NCI-H1417 treated with DMSO at 0.1 percent for 48 hours (cell line): ENCODE results near the gene SLC5A5.

Source experiments
- DNase-seq: peaks from one replicate; lab custom pipeline; 2025; lab: John Stamatoyannopoulos, UW

Gene SLC5A5

DNA sequence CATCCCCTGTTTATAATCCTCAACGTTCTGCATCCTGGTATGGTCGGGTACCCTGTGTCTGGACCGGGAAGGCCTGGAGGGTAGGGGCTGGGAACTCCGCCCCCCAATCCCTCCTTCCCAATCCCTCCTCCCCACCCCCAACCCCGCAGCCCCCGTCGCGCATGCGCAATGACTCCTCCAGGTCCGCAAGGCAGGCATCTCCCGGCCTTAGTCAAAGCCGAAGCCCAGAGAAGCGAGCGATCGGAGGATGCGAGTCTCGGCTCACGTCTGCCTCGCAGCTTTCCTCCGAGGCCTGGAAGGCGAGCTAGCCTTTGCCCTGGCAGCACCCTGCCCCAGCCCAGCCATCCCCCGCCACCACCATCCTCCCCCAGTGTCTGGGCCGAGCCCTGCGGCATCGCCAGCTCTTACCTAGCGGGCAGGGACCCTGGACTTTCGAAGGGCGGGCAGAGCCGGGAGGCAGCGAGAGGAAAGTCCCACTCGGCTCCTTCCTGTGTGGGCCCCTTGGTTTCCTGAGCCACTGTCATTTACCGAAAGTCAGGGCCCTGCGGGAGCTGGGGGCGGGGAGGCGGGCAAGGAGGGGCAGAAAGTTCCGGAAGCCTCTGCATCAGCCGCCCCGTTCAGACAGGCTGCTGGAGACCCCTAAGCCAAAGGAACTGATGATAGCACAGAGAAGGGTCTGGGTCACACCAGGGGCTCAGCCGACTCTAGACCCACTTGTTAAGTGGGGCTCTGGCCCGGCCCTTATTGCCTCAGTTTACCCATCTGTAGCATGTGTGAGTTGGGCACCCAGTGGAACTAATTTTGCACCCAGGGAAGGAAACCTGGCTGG, 24.0 kb upstream of the SLC5A5 start, which contains the start of gene JAK3:
Gene JAK3 (minus strand): TSS at position 445 of the 829 bp plus-strand sequence. CDS start 3,565 bp downstream, outside the sequence.
- no peak for DNase-seq

DNA sequence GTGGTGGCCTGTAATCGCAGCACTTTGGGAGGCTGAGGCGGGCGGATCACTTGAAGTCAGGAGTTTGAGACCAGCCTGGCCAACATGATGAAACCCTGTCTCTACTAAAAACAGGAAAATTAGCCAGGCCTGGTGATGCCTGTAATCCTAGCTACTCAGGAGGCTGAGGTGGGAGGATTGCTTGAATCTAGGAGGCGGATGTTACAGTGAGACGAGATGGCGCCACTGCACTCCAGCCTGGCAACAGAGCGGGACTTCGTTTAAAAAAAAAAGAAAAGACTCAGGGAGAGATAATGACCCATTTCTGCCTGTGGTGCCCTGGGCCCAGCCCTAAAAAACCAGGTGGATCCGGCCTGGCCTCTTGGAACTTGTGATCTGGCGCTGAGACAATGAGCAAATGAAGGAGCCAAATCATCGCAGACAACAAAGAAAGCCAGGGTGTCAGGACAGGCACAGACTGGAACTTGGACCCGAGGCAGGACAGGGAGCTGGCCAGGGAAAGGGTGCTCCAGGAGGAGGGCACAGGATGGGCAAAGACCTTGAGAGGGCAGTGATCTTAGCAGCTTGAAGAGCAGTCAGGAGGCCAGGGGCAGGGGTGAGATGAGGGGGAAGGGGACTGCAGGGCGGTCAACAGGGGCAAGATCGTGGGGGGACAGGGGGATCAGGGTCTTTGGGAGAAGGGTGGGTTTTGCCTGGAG, 23.0 kb upstream of the SLC5A5 start:
- no peak for DNase-seq

DNA sequence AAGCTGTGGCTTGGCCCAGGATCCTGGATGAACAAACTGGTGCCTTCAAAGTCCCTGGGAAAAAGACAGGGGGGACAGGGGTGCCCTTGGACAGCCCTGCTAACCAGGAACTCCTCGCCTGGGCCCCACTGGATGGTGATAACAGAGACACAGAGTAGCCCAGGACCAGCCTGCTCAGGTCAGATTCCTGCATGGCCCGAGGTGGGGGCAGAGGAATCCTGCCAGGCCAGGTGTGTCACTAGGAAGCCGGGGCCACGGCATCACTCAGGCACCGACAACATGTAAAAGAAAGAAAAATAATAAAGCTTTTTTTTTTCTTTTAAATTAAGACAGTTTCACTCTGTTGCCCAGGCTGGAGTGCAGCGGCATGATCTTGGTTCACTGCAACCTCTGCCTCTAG, 17.7 kb upstream of the SLC5A5 start:
- no peak for DNase-seq

DNA sequence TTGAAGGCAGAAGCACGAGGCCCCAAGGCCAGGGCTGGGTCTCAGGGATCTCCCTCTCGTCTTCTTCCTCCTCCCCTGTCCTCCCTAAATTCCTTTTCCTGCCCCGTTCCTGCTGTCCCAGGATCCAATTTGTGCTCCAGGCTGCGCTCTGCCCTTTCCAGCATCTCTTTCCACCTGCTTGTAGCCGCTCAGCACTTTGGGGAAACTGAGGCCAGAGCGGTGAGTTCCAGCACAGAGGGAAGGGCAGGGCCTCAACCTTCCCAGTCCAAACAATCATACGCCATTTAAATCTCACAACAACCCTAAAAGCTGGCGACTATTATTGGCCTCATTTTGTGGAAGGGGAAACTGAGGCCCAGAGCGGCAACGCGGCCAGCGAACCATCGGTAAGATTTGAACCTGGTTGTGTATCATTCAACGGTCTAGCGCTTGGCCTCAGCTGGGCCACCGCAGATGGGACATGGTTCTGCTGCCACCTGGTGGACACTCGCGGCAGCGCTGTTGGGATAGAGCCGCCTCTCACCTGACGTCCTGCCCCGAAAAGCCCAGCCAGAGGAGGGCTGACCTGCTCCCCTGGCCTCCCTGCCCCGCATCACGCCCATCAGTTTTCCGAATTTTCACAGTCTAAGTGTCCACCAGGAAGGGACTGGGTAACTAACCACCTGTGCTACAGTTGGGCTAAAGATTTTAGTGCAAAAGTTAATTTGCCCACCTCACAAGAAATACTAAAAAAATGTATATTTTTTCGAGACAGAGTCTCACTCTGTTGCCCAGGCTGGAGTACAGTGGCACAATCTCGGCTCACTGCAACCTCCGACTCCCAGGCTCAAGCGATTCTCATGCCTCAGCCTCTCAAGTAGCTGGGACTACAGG, 16.2 kb upstream of the SLC5A5 start:
- DNase-seq: no peak

DNA sequence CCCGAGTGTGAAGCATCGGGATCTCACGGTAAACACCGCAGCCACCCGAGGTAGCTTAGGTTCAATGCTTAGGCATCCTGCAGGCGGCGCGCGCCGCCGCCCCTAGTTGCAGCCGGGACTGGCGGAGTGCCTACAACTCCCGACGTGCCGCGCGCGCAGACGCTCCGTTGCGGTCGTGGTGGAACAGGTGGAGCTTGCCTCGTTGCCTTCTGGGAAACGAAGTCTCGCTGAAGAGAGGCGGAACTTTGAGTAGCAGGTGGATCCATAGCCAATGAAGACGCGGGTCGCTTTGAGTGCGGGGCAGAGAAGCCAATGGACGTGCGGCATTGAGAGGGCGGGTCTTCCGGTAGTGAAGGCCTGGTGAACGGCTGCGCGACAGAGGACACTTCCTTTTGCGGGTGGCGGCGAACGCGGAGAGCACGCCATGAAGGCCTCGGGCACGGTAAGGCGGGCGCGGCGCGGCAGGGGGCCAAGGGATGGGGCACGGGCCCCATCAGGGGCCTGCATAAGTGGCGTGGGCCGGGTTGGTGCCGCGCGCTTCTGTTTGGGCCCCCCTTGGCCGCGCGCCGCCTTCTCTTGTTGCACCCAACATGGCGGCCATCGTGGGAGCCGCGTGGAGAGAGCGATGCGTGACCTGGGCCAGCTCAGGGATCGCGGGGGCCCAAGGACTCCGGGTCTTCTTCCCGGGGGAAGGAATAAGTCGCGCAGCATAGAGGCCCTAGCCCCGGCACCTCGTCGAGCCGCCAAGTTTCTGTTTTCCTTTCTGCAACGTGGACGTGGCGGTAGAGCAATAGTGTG, 12.0 kb upstream of the SLC5A5 start, which contains the start of gene RPL18A:
Gene RPL18A (plus strand): TSS at position 378 of the 798 bp plus-strand sequence. CDS start 47 bp downstream, at position 425.
- DNase-seq: peak; percentile 97

DNA sequence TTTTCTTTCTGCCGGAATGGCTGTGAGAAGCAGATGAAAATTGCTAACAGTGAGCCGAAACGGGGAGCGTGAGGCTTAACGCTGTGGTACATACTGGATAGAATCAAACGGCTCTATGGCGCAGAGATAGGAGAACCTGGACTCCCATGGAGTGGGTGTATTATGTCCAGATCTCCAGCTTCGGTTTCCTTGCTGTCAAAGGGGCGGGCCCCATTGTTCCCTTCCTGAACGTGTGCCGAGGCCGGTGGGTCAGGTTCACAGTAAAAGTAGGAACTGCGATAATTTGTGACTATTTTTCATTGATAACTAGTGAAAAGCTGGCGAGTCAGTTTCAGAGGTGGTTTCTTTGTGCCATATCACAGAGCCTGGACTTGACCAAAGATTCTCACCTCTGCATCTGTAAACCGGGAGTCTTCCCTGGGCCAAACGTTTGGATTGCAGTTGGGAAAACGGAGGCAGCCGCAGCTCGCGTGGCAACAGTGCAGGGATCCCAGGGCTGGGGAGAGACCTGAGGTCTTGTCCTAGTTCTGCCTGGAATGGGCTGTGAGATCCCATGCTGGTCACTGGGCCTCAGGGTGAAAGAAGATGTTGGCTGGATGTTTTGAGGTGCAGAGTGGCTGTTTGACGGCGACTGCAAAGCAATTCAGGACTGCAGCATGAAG, 11.3 kb upstream of the SLC5A5 start:
- no peak for DNase-seq

DNA sequence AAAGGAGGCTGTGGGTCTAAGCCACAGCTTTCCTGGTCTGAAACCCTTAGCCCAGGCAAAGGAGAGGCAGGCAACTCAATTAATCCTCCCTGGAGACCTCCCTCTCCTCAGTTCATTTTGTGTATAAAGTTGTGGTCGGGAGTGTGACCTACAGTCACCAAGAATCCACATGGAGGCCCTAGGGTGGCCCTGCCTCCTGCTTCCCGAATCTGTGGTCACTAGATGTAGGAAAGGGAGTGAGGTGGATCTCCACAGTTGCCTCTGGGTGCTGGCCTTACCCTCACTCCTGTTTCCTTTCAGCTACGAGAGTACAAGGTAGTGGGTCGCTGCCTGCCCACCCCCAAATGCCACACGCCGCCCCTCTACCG, 10.8 kb upstream of the SLC5A5 start:
- DNase-seq: no peak

DNA sequence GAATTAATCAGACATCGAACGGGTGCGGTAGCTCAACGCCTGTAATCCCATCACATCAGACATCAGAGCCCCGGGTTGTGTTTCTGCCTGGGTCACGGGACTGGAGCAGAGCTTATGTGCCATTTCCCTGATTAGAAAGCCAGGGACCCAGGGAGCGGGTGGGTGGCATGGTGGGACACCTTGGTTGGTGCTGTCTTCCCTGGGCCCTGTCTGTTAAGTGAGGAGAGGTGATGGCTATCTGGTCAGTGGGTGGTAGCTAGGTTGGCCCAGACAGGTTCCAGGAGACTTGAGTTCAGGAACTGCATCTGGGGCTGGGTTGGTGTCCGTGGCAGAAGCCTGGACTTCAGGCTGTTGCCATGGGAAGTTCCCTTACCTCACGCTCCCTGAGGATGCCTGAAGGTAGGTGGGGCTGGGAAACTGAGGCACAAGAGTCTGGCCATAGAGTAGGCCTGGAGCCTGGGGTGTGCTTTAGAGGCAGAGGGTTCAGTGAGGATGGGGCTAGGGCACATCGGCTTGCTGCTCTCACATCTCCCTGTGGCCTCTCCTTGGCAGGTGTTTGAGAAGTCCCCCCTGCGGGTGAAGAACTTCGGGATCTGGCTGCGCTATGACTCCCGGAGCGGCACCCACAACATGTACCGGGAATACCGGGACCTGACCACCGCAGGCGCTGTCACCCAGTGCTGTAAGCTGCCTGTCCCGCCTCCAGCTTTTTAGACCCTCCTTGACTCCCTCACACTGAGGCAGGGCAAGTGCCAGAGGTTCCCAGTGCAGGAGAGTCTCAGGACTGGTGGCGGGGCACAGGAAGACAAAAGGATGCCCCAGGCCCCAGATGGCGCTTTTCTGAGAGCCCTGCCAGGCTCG, 10.0 kb upstream of the SLC5A5 start:
- DNase-seq: no peak

DNA sequence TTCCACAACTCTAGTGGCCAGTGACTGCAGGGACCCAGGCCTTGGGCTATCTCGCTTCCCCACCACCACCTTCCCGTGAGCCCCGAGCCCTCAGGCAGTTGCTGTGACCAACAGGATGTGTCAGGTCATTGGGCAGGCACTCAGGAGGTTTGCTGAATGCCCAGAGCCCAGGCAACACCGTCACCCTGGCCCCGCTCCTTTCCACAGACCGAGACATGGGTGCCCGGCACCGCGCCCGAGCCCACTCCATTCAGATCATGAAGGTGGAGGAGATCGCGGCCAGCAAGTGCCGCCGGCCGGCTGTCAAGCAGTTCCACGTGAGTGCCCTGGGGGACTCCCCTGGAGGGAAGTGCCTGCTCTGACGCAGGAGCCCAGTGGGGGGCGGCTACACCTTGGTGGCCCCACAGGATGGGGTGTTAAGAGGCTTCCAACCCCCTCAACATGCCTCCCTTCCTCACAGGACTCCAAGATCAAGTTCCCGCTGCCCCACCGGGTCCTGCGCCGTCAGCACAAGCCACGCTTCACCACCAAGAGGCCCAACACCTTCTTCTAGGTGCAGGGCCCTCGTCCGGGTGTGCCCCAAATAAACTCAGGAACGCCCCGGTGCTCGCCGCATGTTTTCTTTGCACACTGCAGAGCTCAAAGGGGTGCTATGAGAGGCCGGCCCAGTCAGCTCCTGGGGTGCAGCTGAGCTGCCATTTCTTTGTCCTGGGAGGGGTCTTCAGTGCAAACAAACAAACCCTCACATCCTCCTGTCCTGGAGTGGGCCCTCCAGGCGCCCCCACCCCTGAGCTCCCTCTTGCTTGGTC, 8.8 kb upstream of the SLC5A5 start:
- no peak for DNase-seq

DNA sequence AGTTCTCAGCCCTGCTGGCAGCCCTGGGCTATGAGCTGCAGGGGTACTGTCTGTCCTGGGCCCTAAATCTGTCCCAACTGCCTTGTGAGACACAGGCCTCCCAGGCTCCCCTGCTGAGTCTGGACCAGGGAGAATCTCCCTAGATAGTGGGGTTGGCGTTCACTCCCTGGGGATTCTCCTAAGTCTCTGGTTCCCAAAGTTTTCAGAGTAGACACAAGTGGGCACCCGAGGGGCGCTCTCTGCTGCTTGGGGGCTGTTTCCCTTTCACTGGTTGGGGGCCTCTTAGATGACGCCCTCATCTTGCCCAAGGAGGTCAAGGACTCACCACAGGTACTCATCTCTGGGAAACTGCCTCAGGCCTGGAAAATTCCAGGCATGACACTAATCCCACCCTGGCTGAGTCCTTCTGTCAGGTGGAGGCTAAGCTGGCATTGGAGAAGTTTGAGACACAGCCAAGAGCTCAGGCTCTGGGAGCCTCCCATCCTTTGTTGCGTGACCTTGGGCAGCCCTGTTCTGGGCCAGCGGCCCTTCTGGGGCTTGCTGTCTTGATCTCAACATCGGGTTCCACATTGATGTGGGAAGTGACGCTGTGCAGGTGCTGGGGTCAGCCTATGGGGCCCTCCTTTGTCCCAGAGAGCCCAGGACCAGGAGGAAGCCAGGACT, 8.1 kb upstream of the SLC5A5 start:
- no peak for DNase-seq

DNA sequence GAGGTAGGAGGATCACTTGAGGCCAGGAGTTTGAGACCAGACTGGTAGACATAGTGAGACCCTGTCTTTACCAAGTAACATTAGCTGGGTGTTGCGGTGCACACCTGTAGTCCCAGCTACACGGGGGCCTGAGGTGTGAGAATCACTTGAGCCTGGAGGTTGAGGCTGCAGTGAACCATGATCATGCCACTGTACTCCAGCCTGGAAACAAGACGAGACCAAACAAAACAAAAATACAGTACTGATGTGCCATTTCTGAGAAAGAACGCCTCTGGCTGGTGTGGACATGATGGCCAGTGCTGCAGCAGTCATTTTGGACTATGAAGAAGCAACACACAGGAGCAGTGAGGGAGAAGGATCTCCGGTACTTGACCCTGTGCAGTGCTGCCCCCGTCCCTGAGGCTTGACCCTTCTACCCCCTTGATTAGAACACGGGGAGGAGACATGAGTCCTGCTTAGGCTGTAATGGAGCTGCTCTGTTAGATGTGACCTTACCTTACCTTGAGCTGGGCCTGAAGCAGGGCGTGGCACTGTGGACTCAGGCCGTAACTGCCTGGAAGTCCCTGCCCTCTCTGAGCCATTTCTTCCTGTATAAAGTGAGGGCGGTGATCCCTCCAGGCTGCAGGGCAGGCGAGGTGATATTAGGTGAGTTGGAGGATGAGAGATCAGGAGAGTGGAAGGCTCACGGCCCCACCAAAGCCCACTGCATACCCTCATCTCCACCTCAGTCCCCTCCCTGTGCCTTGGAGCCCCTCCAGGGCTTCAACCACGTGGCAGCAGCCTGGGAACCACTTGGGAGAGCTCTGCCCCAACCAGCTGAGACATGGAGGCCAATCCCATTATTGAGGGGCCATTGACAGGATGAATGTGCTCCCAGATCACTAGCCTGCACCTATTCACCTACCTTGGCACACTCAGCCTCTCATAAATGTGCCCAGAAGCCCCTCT, 6.1 kb upstream of the SLC5A5 start:
- DNase-seq: no peak

DNA sequence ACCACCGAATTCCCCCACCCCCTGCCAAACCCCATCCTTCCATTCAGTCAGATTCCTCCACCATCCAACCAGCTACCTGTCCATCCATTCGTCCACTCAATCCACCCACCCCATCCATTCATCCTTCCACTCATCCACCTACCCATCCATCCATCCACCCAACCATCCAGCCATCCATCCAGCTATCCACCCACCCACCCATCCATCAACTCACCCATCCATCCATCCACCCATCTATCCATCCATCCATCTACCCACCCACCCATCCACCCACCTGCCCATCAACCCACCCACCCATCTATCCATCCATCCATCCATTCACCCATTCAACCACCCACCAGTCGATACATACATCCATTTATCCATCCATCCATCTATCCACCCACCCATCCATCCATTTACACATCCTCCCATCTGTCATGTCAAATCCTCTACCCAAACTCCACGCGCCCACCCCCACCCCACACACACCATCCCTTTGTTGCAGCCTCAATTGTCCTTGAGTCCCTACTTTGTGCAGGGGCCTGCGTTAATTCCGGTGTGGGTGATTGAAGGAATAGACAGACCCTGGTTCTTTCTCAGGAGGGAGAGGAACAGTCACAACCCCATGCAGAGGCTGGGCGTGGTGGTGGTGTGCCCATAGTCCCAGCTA, 5.3 kb upstream of the SLC5A5 start:
- DNase-seq: no peak

DNA sequence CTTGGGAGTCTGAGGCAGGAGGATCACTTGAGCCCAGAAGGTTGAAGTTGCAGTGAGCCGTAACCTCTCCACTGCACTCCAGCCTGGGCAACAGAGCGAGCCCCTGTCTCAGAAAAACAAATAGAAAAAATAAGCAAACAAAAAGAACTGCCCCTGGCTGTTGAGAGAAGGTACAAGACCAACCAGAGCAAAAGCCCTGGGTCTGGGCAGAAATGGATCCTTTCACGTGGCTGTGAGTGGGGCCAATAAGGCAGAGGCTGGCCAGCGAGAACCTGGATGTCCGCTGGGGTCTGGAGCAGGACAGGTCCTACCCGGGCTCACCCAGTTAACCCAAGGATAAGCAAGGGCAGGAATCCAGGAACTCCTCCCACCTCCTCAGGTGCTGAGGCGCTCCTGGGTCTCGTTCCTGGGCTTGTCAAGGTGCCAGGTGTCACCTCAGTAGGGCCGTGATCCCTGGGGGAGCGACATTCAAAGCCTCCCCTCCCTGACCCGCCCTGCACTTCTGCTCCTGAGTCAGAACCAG, 4.7 kb upstream of the SLC5A5 start:
- DNase-seq: no peak

DNA sequence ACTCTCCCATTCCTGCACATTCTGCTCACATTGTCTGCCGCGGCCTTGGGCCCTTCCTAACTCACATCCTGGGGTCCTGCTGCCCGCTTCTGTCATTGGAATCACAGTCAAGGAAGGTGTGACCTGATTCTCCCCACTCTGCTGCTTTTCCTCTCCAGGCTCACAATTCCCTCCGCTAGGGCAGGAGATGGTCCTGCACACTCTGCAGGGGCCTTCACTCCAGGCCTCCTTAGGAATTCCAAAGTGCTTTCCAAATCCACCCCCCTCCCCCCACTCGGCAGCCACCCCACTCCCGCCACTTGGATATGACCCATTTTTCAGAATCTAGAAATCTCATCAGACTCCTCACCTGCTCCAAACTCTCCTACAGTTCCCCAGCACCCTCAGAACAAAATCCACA, 3.1 kb upstream of the SLC5A5 start:
- no peak for DNase-seq

DNA sequence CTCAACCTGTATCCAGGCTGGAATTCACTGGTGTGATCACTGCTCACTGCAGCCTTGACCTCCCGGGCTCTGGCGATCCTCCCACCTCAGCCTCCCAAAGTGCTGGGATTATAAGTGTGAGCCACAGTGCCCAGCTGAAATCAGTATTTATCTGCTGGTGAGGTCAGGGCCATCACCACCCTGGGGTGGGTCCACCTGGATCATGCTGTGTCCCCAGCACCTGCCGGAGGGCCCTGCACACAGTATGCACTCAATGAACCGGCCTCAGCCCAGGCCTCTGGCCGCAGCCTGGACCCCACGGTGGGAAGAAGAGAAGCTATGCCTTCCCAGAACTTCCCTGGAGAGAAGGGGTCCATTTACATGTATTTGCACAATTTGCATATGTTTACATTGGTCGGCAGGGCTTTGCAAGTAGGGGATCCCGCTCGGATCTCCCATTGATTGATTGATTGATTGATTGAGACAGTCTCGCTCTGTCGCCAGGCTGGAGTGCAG, 2.6 kb upstream of the SLC5A5 start:
- no peak for DNase-seq
